ENCODE measurements around the gene KSR2. TPM values are rescaled to one million over a fixed set of nuclear protein-coding genes. Genes with fewer than 3 reads are reported as not detected.

Gene KSR2
- total RNA-seq, 2 donors from 2014 or later: 0.07 TPM; not detected in 1

GRCh38 chr12:117688446-117688845, 280.3 kb downstream of the KSR2 start:
- no peaks in the 10 kb centered on the region for H3K36me3 ChIP-seq
- no peak overlapping the region for H3K27ac ChIP-seq
- peaks cover 0 to 3% of the 10 kb centered on the region in 2 donors for H3K4me1 ChIP-seq (ENCODE audit: control insufficient read depth in 1 of 2, low read depth in 2 of 2)
- H3K9me3 ChIP-seq: no peaks in the 10 kb centered on the region
- no peaks in the 10 kb centered on the region for H3K27me3 ChIP-seq (replicated peaks; ENCODE audit: insufficient read depth)
- H3K4me3 ChIP-seq: no peak overlapping the region
- no peak for ATAC-seq (ENCODE audit: insufficient number of reproducible peaks, low FRiP score, low read depth)
- no peak for DNase-seq (ENCODE audit: low spot score)
- TF ChIP-seq CTCF (IDR thresholded peaks at IDR 0.05): no peak

- TF ChIP-seq CTCF (IDR thresholded peaks at IDR 0.05): no peak
- ATAC-seq (ENCODE audit: insufficient number of reproducible peaks, low FRiP score, low read depth) (no peak), DNase-seq (ENCODE audit: low spot score) (no peak)
- Histone ChIP-seq H3K27me3 (replicated peaks; ENCODE audit: insufficient read depth) (no peaks in the 10 kb centered on the region), H3K27ac (no peak overlapping the region), H3K4me1 (ENCODE audit: control insufficient read depth in 1 of 2, low read depth in 2 of 2) (peaks cover 0 to 3% of the 10 kb centered on the region in 2 donors), H3K4me3 (no peak overlapping the region), H3K9me3 (no peaks in the 10 kb centered on the region), H3K36me3 (no peaks in the 10 kb centered on the region)
These were observed 281.8 kb downstream of the KSR2 start for GRCh38 chr12:117686911-117687377.

GRCh38 chr12:117686210-117686609, 282.6 kb downstream of the KSR2 start:
- H3K27ac ChIP-seq: no peak overlapping the region
- H3K27me3 ChIP-seq (replicated peaks; ENCODE audit: insufficient read depth): no peaks in the 10 kb centered on the region
- no peak overlapping the region for H3K4me3 ChIP-seq
- H3K4me1 ChIP-seq (ENCODE audit: control insufficient read depth in 1 of 2, low read depth in 2 of 2): peaks cover 0 to 3% of the 10 kb centered on the region in 2 donors
- no peak for DNase-seq (ENCODE audit: low spot score)
- TF ChIP-seq CTCF (IDR thresholded peaks at IDR 0.05): no peak
- no peaks in the 10 kb centered on the region for H3K36me3 ChIP-seq
- ATAC-seq (ENCODE audit: insufficient number of reproducible peaks, low FRiP score, low read depth): no peak
- H3K9me3 ChIP-seq: no peaks in the 10 kb centered on the region

GRCh38 chr12:117685110-117685926, 283.5 kb downstream of the KSR2 start:
- H3K27ac ChIP-seq: no peak overlapping the region
- no peak for TF ChIP-seq CTCF (IDR thresholded peaks at IDR 0.05)

DNA sequence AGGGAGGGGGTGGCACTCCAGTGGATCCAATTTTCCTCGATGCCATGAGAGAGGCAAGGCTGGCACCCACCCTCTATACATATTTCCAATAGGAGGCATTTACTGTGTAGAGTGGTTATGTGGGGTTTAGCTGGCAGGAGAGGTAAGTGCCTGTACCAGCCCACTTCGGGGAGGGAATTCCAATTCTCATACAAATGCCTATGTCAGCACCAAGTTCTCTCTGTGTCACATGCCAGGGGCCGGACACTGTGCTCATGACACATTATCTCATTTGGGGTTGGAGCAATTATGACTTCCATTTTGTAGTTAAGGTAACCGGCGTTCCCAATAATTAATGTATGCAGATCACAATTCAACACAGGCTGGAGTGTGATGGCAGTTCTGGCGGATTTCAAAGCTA, 284.3 kb downstream of the KSR2 start:
- Histone ChIP-seq H3K9me3 (no peaks in the 10 kb centered on the region), H3K4me1 (ENCODE audit: control insufficient read depth in 1 of 2, low read depth in 2 of 2) (peaks cover 0 to 3% of the 10 kb centered on the region in 2 donors), H3K27ac (no peak overlapping the region), H3K27me3 (replicated peaks; ENCODE audit: insufficient read depth) (no peaks in the 10 kb centered on the region), H3K36me3 (no peaks in the 10 kb centered on the region), H3K4me3 (no peak overlapping the region)
- ATAC-seq (ENCODE audit: insufficient number of reproducible peaks, low FRiP score, low read depth): no peak
- no peak for DNase-seq (ENCODE audit: low spot score)
- no peak for TF ChIP-seq CTCF (IDR thresholded peaks at IDR 0.05)

More at GRCh38 chr12:117685110-117685926, 283.5 kb downstream of the KSR2 start:
- ATAC-seq (ENCODE audit: insufficient number of reproducible peaks, low FRiP score, low read depth): no peak
- H3K4me3 ChIP-seq: no peak overlapping the region
- no peaks in the 10 kb centered on the region for H3K27me3 ChIP-seq (replicated peaks; ENCODE audit: insufficient read depth)
- no peak for DNase-seq (ENCODE audit: low spot score)
- no peaks in the 10 kb centered on the region for H3K36me3 ChIP-seq
- no peaks in the 10 kb centered on the region for H3K9me3 ChIP-seq
- peaks cover 0 to 3% of the 10 kb centered on the region in 2 donors for H3K4me1 ChIP-seq (ENCODE audit: control insufficient read depth in 1 of 2, low read depth in 2 of 2)
